H9 (cell line): ENCODE results near the gene TEAD1. TPM values are rescaled to one million over a fixed set of nuclear protein-coding genes. Genes with fewer than 3 reads are reported as not detected.

Experiments
- DNase-seq: peaks from one replicate; pipeline ENCODE4 v3.0.0-alpha.2; 2017
- H2AFZ ChIP-seq: one replicate; pipeline ENCODE4 v1.6.1; 2013; ENCODE audit warnings: mild to moderate bottlenecking, low read length, control low read depth, moderate library complexity
- H2AK5ac ChIP-seq: 2 replicates; pipeline ENCODE4 v1.6.1; 2013; ENCODE audit warnings: low read length, control low read depth, mixed read lengths; ENCODE audit not compliant: insufficient read length
- H2BK120ac ChIP-seq: one replicate; pipeline ENCODE4 v1.6.1; 2013; ENCODE audit warnings: low read depth, mild to moderate bottlenecking, low read length, control low read depth, inconsistent platforms; ENCODE audit not compliant: poor library complexity, severe bottlenecking
- H2BK12ac ChIP-seq: 2 replicates; pipeline ENCODE4 v1.6.1; 2013; ENCODE audit warnings: low read length, control low read depth, mixed read lengths, low read depth; ENCODE audit not compliant: insufficient read length
- H2BK15ac ChIP-seq: 2 replicates; pipeline ENCODE4 v1.6.1; 2013; ENCODE audit warnings: low read depth, low read length, control low read depth
- H2BK20ac ChIP-seq: one replicate; pipeline ENCODE4 v1.6.1; 2013; ENCODE audit warnings: low read depth, mild to moderate bottlenecking, low read length, control low read depth, inconsistent platforms; ENCODE audit not compliant: poor library complexity, severe bottlenecking
- H2BK5ac ChIP-seq: 2 replicates; pipeline ENCODE4 v1.6.1; 2013; ENCODE audit warnings: low read length, control low read depth, mixed read lengths; ENCODE audit not compliant: insufficient read length
- H3K14ac ChIP-seq: 2 replicates; pipeline ENCODE4 v1.6.1; 2013; ENCODE audit warnings: low read length, control low read depth; ENCODE audit not compliant: insufficient read depth
- H3K18ac ChIP-seq: 2 replicates; pipeline ENCODE4 v1.6.1; 2013; ENCODE audit warnings: low read depth, mild to moderate bottlenecking, mixed read lengths, low read length, control low read depth; ENCODE audit not compliant: insufficient read length
- H3K23ac ChIP-seq: 2 replicates; pipeline ENCODE4 v1.6.1; 2013; ENCODE audit warnings: low read length, control low read depth, mixed read lengths, low read depth; ENCODE audit not compliant: insufficient read length
- H3K23me2 ChIP-seq: 2 replicates; pipeline ENCODE4 v1.6.1; 2013; ENCODE audit warnings: low read depth, mild to moderate bottlenecking, mixed read lengths, low read length, control low read depth; ENCODE audit not compliant: insufficient read length, poor library complexity, severe bottlenecking
- H3K27ac ChIP-seq: 2 replicates; pipeline ENCODE4 v1.5.1; 2013; ENCODE audit warnings: low read length, control low read depth, mixed read lengths, low read depth; ENCODE audit not compliant: insufficient read length
- H3K27me3 ChIP-seq: 2 replicates; pipeline ENCODE4 v1.6.1; 2013; ENCODE audit warnings: low read length, control low read depth, inconsistent platforms; ENCODE audit not compliant: insufficient read depth
- H3K4ac ChIP-seq: 2 replicates; pipeline ENCODE4 v1.6.1; 2013; ENCODE audit warnings: low read depth, mild to moderate bottlenecking, control low read depth, inconsistent platforms, low read length, moderate library complexity
- H3K4me1 ChIP-seq: 2 replicates; pipeline ENCODE4 v1.6.1; 2013; ENCODE audit warnings: low read length, control low read depth, inconsistent platforms; ENCODE audit not compliant: insufficient read depth
- H3K4me2 ChIP-seq: 2 replicates; pipeline ENCODE4 v1.6.1; 2013; ENCODE audit warnings: low read length, control low read depth, mixed read lengths; ENCODE audit not compliant: insufficient read length, insufficient read depth
- H3K56ac ChIP-seq: 2 replicates; pipeline ENCODE4 v1.6.1; 2013; ENCODE audit warnings: low read depth, mild to moderate bottlenecking, mixed read lengths, low read length, control low read depth; ENCODE audit not compliant: insufficient read length
- H3K79me1 ChIP-seq: 2 replicates; pipeline ENCODE4 v1.6.1; 2013; ENCODE audit warnings: low read depth, mild to moderate bottlenecking, moderate library complexity, low read length, control low read depth, inconsistent platforms; ENCODE audit not compliant: insufficient read depth, poor library complexity, severe bottlenecking
- H3K79me2 ChIP-seq: 2 replicates; pipeline ENCODE4 v1.6.1; 2013; ENCODE audit warnings: low read length, control low read depth, inconsistent platforms; ENCODE audit not compliant: insufficient read depth
- H3K9ac ChIP-seq: 2 replicates; pipeline ENCODE4 v1.6.1; 2013; ENCODE audit warnings: low read length, control low read depth, mixed read lengths; ENCODE audit not compliant: insufficient read length; ENCODE audit errors: extremely low read depth
- H3K9me3 ChIP-seq: one replicate; pipeline ENCODE4 v1.6.1; 2013; ENCODE audit warnings: low read depth, low read length, inconsistent platforms; ENCODE audit not compliant: control insufficient read depth
- H3T11ph ChIP-seq: one replicate; pipeline ENCODE4 v1.6.1; 2013; ENCODE audit warnings: mild to moderate bottlenecking, low read length, control low read depth, inconsistent platforms
- H4K20me1 ChIP-seq: one replicate; pipeline ENCODE4 v1.6.1; 2013; ENCODE audit not compliant: control insufficient read depth, insufficient read length, insufficient read depth
- H4K5ac ChIP-seq: 2 replicates; pipeline ENCODE4 v1.6.1; 2013; ENCODE audit warnings: low read depth, mild to moderate bottlenecking, mixed read lengths, low read length, control low read depth; ENCODE audit not compliant: insufficient read length
- H4K8ac ChIP-seq: replicated peaks from 2 replicates; pipeline ENCODE4 v1.6.1; 2013; ENCODE audit warnings: low read length, control low read depth, mixed read lengths, low read depth; ENCODE audit not compliant: insufficient read length
- H4K91ac ChIP-seq: 2 replicates; pipeline ENCODE4 v1.6.1; 2013; ENCODE audit warnings: low read depth, mild to moderate bottlenecking, moderate library complexity, mixed read lengths, low read length, control low read depth; ENCODE audit not compliant: insufficient read length
- H3K27ac Mint-ChIP-seq, 3 experiments: 2 replicates in 2 of 3; 3 replicates in 1 of 3; pipeline ENCODE4 v1.8.0; 2020 to 2021; ENCODE audit warnings: mixed read lengths in 3 of 3, mild to moderate bottlenecking in 1 of 3, moderate library complexity in 1 of 3
- H3K27me3 Mint-ChIP-seq: 2 replicates; pipeline ENCODE4 v1.8.0; 2021; ENCODE audit warnings: low read depth, mild to moderate bottlenecking, moderate library complexity, mixed read lengths
- H3K36me3 Mint-ChIP-seq, 3 experiments: 2 replicates in 2 of 3; 3 replicates in 1 of 3; pipeline ENCODE4 v1.8.0; 2020 to 2021; ENCODE audit warnings: low read depth in 3 of 3, mixed read lengths in 3 of 3; ENCODE audit not compliant: insufficient read depth in 1 of 3
- H3K4me1 Mint-ChIP-seq, 2 experiments: 2 replicates each; pipeline ENCODE4 v1.8.0; 2020; ENCODE audit warnings: mixed read lengths in 2 of 2
- H3K4me3 Mint-ChIP-seq, 2 experiments: 2 replicates in 1 of 2; 3 replicates in 1 of 2; pipeline ENCODE4 v1.8.0; 2020 to 2021; ENCODE audit warnings: mild to moderate bottlenecking in 2 of 2, mixed read lengths in 2 of 2, moderate library complexity in 1 of 2
- H3K9me3 Mint-ChIP-seq, 2 experiments: 2 replicates in 1 of 2; 3 replicates in 1 of 2; pipeline ENCODE4 v1.8.0; 2020; ENCODE audit warnings: mild to moderate bottlenecking in 2 of 2, mixed read lengths in 2 of 2, moderate library complexity in 1 of 2
- WGBS: extraction: QIAGEN DNeasy Blood & Tissue Kit; methylation state at CpG from one replicate; pipeline ENCODE4 v1.1.7; 2013; ENCODE audit warnings: missing lambda C conversion rate, low lambda C conversion rate, mixed read lengths; ENCODE audit not compliant: insufficient read length; ENCODE audit errors: extremely low coverage; 5-methylcytosine and 5-hydroxymethylcytosine counted together
- total RNA-seq: library from RNA; stranded (reverse); gene quantifications from 2 replicates; pipeline ENCODE4 v1.2.1, GENCODE V29; 2021
- TF ChIP-seq, protein P1 (sequence below): fragments of 200-600 bp; sonication (generic); conservative IDR thresholded peaks from 3 replicates; pipeline ENCODE4 v1.8.0; 2021; ENCODE audit warnings: antibody characterized with exemption, mild to moderate bottlenecking

The TEAD1 gene
- total RNA-seq, 1 experiment from 2014 or later, result 75.1 TPM

GRCh38 chr11:12673601-12673923, 659 bp upstream of the TEAD1 start:
- H2BK12ac ChIP-seq, result no peak overlapping the region
- no peaks in the 10 kb centered on the region; the same call in 1 of the 2 replicates for H3K27me3 ChIP-seq
- H4K5ac ChIP-seq, result no peak overlapping the region
- H3K4me3 Mint-ChIP-seq, result peak overlapping the region; percentile 68 to 79
- peak overlapping the region; percentile 94 for H3K14ac ChIP-seq
- peaks cover 31 to 39% of the 10 kb centered on the region in 2 experiments for H3K4me1 Mint-ChIP-seq
- peak overlapping the region; percentile 75 for H3K4me2 ChIP-seq
- H2BK20ac ChIP-seq, result no peak overlapping the region
- no peak overlapping the region for H4K8ac ChIP-seq
- H3K79me2 ChIP-seq, result peaks cover 8% of the 10 kb centered on the region
- H2AFZ ChIP-seq, result no peak overlapping the region
- no peaks in the 10 kb centered on the region for H3K4me1 ChIP-seq
- H3K27ac ChIP-seq, result no peak overlapping the region
- no peaks in the 10 kb centered on the region for H4K20me1 ChIP-seq
- H2AK5ac ChIP-seq, result no peak overlapping the region
- H3K27ac Mint-ChIP-seq, result peak overlapping the region in 1 of 3 experiments; percentile 13; a peak in 1 of 7 replicates
- TF ChIP-seq, protein P1, sequence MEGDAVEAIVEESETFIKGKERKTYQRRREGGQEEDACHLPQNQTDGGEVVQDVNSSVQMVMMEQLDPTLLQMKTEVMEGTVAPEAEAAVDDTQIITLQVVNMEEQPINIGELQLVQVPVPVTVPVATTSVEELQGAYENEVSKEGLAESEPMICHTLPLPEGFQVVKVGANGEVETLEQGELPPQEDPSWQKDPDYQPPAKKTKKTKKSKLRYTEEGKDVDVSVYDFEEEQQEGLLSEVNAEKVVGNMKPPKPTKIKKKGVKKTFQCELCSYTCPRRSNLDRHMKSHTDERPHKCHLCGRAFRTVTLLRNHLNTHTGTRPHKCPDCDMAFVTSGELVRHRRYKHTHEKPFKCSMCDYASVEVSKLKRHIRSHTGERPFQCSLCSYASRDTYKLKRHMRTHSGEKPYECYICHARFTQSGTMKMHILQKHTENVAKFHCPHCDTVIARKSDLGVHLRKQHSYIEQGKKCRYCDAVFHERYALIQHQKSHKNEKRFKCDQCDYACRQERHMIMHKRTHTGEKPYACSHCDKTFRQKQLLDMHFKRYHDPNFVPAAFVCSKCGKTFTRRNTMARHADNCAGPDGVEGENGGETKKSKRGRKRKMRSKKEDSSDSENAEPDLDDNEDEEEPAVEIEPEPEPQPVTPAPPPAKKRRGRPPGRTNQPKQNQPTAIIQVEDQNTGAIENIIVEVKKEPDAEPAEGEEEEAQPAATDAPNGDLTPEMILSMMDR, result no peak
- peaks cover 2 to 10% (median 3%) of the 10 kb centered on the region in 3 experiments; a peak in 6 of 7 replicates for H3K36me3 Mint-ChIP-seq
- no peak overlapping the region for H2BK120ac ChIP-seq
- no peak overlapping the region for H3K23ac ChIP-seq
- H3K4ac ChIP-seq, result no peak overlapping the region
- no CpG with 5 or more reads among the region's 12 CpGs for WGBS
- H3K23me2 ChIP-seq, result peaks cover 8% of the 10 kb centered on the region
- no peak overlapping the region for H3K56ac ChIP-seq
- H3K79me1 ChIP-seq, result no peaks in the 10 kb centered on the region
- H3K9me3 Mint-ChIP-seq, result peaks cover 0 to 2% of the 10 kb centered on the region in 2 experiments; a peak in 1 of 5 replicates
- no peak overlapping the region for H3T11ph ChIP-seq
- H4K91ac ChIP-seq, result no peak overlapping the region
- H3K27me3 Mint-ChIP-seq, result peaks cover 19% of the 10 kb centered on the region
- H2BK15ac ChIP-seq, result no peak overlapping the region; the same call in 1 of the 2 replicates
- DNase-seq, result no peak
- H3K9me3 ChIP-seq, result no peaks in the 10 kb centered on the region
- H2BK5ac ChIP-seq, result no peak overlapping the region
- peak overlapping the region; percentile 86 for H3K9ac ChIP-seq
- H3K18ac ChIP-seq, result peak overlapping the region; percentile 98
